Cardiac muscle cell (in vitro differentiated cells and primary cell): ENCODE results near the gene EPS8L2. TPM values are rescaled to one million over a fixed set of nuclear protein-coding genes. Genes with fewer than 3 reads are reported as not detected.

Source experiments
- DNase-seq, 2 donors: peaks; one replicate each; pipeline versions ENCODE4 v3.0.0 to v3.0.0-alpha.2; 2010 to 2017; ENCODE audit warnings: low read depth in 1 of 2, low spot score in 1 of 2
- H3K27ac ChIP-seq: fragments of 200-600 bp; sonication (generic); 2 replicates; pipeline ENCODE4 v1.5.1; 2016
- H3K27me3 ChIP-seq: fragments of 200-600 bp; sonication (generic); 2 replicates; pipeline ENCODE4 v1.6.0; 2016; ENCODE audit warnings: control low read depth
- H3K36me3 ChIP-seq: fragments of 200-600 bp; sonication (generic); 2 replicates; pipeline ENCODE4 v1.5.1; 2016; ENCODE audit warnings: control low read depth
- H3K4me1 ChIP-seq: fragments of 200-600 bp; sonication (generic); 2 replicates; pipeline ENCODE4 v1.8.1; 2017; ENCODE audit warnings: low read depth, mild to moderate bottlenecking, mixed run types
- H3K4me3 ChIP-seq: fragments of 200-600 bp; sonication (generic); 2 replicates; pipeline ENCODE4 v1.5.1; 2016; ENCODE audit warnings: mild to moderate bottlenecking
- H3K9me3 ChIP-seq: fragments of 200-600 bp; sonication (generic); 2 replicates; pipeline ENCODE4 v1.5.1; 2017; ENCODE audit warnings: low read depth, mild to moderate bottlenecking, control low read depth
- polyA plus RNA-seq: library from polyadenylated mRNA; unstranded; fragments of >200 nt; fragmentation: Nextera tagmentation; extraction: Ambion mirVana; gene quantifications from 2 replicates; pipeline ENCODE4 v1.2.1, GENCODE V29; 2016
- total RNA-seq: library from RNA; depleted of rRNA; stranded (reverse); fragments of >200 nt; gene quantifications from 2 replicates; pipeline ENCODE4 v1.2.3, GENCODE V29; 2016
- TF ChIP-seq, protein P1 (sequence below): IDR thresholded peaks from 2 replicates; pipeline ENCODE4 v1.5.1; 2012; ENCODE audit warnings: low read depth, mild to moderate bottlenecking, low read length

EPS8L2 gene
- 18.9 and 22.6 TPM in 2 replicates for total RNA-seq
- 25.7 and 27.4 TPM in 2 replicates for polyA plus RNA-seq

DNA sequence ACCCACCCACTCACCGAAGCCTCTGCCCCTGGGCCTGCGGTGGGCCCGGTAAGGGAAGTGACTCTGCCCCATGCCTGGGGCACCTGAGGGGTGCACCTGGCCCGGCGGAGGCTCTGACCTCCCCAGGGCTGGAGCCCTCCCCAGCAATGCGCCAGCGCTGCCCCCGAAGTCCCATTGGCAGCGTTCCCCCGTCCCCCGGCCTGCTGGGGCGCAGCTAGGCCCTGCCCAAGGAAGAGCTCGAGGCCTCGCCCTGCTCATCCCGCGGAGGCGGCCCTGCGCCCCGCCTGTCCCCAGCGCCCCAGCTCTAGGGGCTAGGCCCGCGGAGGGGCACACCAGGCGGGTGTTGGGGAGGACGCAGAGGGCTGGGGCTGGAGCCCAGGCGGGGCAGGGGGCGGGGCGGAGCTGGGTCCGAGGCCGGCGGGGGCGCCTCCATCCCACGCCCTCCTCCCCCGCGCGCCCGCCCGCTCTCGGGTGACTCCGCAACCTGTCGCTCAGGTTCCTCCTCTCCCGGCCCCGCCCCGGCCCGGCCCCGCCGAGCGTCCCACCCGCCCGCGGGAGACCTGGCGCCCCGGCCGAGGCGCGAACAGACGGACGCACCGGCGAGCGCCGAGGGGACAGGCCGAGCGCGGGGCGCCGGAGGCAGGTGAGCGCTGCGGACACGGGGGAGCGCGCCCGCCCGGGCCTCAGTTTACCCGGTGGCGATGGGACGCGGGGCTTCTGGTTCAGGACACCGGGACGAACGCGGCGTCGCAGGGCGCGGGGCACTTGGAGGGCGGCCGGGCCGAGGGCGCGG lies at the start of gene EPS8L2:
EPS8L2 (plus strand) TSS at position 586 of the 793 bp plus-strand sequence. CDS start 3,177 bp downstream, outside the sequence.
- peak within 1 kb of the TSS; percentile 31 for H3K4me3 ChIP-seq
- H3K27ac ChIP-seq: no peak within 1 kb of the TSS
- peaks cover 16% of the 10 kb centered on the region for H3K27me3 ChIP-seq
- H3K36me3 ChIP-seq: no peaks in the 10 kb centered on the region
- peaks cover 13% of the 10 kb centered on the region for H3K4me1 ChIP-seq
- TF ChIP-seq, protein P1, sequence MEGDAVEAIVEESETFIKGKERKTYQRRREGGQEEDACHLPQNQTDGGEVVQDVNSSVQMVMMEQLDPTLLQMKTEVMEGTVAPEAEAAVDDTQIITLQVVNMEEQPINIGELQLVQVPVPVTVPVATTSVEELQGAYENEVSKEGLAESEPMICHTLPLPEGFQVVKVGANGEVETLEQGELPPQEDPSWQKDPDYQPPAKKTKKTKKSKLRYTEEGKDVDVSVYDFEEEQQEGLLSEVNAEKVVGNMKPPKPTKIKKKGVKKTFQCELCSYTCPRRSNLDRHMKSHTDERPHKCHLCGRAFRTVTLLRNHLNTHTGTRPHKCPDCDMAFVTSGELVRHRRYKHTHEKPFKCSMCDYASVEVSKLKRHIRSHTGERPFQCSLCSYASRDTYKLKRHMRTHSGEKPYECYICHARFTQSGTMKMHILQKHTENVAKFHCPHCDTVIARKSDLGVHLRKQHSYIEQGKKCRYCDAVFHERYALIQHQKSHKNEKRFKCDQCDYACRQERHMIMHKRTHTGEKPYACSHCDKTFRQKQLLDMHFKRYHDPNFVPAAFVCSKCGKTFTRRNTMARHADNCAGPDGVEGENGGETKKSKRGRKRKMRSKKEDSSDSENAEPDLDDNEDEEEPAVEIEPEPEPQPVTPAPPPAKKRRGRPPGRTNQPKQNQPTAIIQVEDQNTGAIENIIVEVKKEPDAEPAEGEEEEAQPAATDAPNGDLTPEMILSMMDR: no peak
- H3K9me3 ChIP-seq: no peaks in the 10 kb centered on the region
- no peak for DNase-seq

DNA sequence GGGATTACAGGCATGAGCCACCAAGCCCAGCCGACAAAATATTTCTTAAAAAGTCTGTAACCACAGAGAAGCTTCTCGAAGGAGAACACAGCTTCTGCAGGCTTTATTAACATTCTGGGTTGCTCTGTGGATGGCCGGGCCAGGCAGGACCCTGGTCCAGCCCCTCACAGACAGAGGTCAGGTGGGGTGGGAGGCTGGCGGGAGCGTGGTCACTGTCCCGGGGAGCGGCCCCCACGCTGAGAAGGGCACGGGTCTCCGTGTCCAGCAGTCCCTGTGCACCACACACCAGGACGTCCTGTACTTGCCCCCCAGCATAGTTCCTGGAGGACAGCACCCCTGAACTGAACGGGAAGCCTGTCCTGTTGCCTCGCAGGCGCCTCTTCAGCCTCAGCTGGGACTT lies 49.6 kb upstream of the EPS8L2 start:
- no peaks in the 10 kb centered on the region for H3K9me3 ChIP-seq
- DNase-seq: no peak
- H3K4me3 ChIP-seq: no peak overlapping the region
- H3K36me3 ChIP-seq: no peaks in the 10 kb centered on the region
- H3K4me1 ChIP-seq: peaks cover 8% of the 10 kb centered on the region
- H3K27me3 ChIP-seq: no peaks in the 10 kb centered on the region
- no peak overlapping the region for H3K27ac ChIP-seq
- TF ChIP-seq, protein P1: no peak

DNA sequence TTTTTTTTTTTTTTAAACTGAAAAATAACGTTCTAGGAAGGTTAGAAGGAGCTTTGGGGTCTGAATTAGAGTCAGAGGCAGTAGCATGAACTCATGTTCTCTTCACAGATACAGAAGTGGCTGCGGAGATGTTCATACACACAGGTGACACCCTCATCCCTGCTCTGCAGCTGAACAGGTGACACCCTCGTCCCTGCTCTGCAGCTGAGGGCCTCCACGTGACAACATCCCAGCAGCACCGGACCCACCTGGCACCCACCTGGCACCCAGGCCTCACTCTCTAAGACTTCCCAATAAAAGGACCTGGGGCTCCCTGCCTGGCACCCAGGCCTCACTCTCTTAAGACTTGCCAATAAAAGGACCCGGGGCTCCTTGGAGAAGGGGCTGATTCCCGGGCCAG lies 49.2 kb upstream of the EPS8L2 start:
- Histone ChIP-seq H3K36me3 (no peaks in the 10 kb centered on the region), H3K27ac (no peak overlapping the region), H3K4me1 (peaks cover 8% of the 10 kb centered on the region), H3K4me3 (no peak overlapping the region), H3K27me3 (no peaks in the 10 kb centered on the region), H3K9me3 (no peaks in the 10 kb centered on the region)
- TF ChIP-seq, protein P1: no peak
- no peak for DNase-seq

DNA sequence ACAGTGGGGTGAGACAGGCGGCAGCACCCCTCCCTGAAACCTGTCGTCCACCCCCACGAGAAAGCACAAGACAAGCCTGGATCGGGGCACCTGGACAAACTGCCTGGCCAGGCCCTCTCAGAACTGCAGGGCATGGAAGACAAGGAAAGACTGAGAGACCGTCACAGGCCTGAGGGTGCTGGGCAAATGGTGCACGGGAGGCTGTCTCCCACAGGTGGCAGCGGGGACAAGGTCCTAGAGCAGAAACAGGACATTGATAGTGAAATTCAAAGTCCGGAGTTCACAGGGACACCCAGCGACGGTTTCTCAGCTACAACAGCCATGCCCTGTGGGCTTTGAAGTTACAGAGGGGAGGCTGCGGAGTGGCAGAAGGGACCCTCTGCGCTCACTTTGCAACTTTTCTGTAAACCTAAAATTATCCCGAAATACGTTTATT lies 48.3 kb upstream of the EPS8L2 start:
- Histone ChIP-seq H3K27me3 (no peaks in the 10 kb centered on the region), H3K36me3 (no peaks in the 10 kb centered on the region), H3K4me3 (no peak overlapping the region), H3K4me1 (peaks cover 8% of the 10 kb centered on the region), H3K27ac (peak overlapping the region; percentile 0), H3K9me3 (no peaks in the 10 kb centered on the region)
- DNase-seq: no peak
- TF ChIP-seq, protein P1: no peak

DNA sequence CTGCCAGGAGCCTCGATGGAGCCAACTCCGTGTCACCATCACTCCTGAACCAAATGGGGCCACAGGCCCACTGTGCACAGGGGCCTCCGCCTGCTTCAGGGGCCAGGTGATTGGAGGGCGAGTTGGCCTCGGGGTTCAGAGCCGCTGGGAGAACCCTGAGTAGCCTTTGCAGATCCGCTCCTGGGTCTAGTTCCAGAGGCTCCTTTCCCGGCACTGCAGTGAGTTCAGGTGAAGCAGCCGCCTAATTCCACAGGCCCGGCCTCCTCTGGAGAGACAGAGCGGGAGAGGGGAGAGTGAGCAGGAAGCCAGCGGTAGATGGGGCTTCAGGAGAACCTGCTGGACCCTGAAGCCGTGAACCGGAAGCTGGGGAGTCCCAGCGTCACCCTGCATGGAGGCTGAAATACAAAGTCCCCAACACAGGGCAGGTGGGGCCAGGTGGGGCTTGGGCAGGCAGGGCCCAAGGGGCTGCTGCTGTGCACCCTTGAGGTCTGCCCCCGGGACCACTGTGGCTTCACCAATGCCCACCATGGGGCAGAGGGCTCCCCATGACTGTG lies 46.4 kb upstream of the EPS8L2 start:
- Histone ChIP-seq H3K4me3 (no peak overlapping the region), H3K36me3 (no peaks in the 10 kb centered on the region), H3K9me3 (no peaks in the 10 kb centered on the region), H3K4me1 (peaks cover 8% of the 10 kb centered on the region), H3K27ac (no peak overlapping the region), H3K27me3 (no peaks in the 10 kb centered on the region)
- no peak for DNase-seq
- TF ChIP-seq, protein P1: no peak
